SK-N-SH (cell line): ENCODE results near the gene TAPBP. TPM values are rescaled to one million over a fixed set of nuclear protein-coding genes. Genes with fewer than 3 reads are reported as not detected.
"Not testable (repeated sequence)": the region's sequence is repeated elsewhere in the genome, so short reads cannot be mapped to it uniquely, and the experiment has no call there.

ENCODE experiments used
- CTCF ChIA-PET: fragments of 300-600, 350-600 bp; formaldehyde crosslinking; extraction: SDS; loops from one replicate; lab custom pipeline; 2021; lab: Yijun Ruan, JAX
- POLR2A ChIA-PET: fragments of 350-600 bp; sonication (Branson Sonifier 250); formaldehyde crosslinking; extraction: SDS; loops from one replicate; lab custom pipeline; 2020; ENCODE audit warnings: antibody characterized with exemption, inconsistent platforms; lab: Yijun Ruan, JAX
- DNase-seq: peaks from one replicate; pipeline ENCODE4 v3.0.0; 2012
- H2AFZ ChIP-seq: fragments of 200-600 bp; sonication (generic); 2 replicates; pipeline ENCODE4 v1.8.1; 2016; ENCODE audit warnings: antibody characterized with exemption, mild to moderate bottlenecking, low read depth
- H3F3A ChIP-seq: fragments of 200-600 bp; sonication (generic); replicated peaks from 2 replicates; pipeline ENCODE3; 2016; ENCODE audit warnings: antibody characterized with exemption, mild to moderate bottlenecking; ENCODE audit not compliant: insufficient read depth
- H3K27ac ChIP-seq, 2 experiments: fragments of 200-500 bp in 1 of 2; fragments of 200-600 bp in 1 of 2; sonication (Bioruptor generic) in 1 of 2; sonication (generic), shearing (Covaris generic) in 1 of 2; 2 replicates each; pipeline versions ENCODE4 v1.5.1 to v1.6.1; 2014 to 2016; ENCODE audit warnings: low read depth in 2 of 2, inconsistent platforms in 1 of 2, low read length in 1 of 2, mild to moderate bottlenecking in 1 of 2, mixed read lengths in 1 of 2
- H3K27me3 ChIP-seq: fragments of 200-600 bp; sonication (generic), shearing (Covaris generic); 2 replicates; pipeline ENCODE4 v1.6.1; 2016; ENCODE audit warnings: mixed run types; ENCODE audit not compliant: insufficient read depth
- H3K36me3 ChIP-seq, 2 experiments: fragments of 200-500 bp in 1 of 2; fragments of 200-600 bp in 1 of 2; sonication (Bioruptor generic) in 1 of 2; sonication (generic) in 1 of 2; replicated peaks in 1 of 2; 2 replicates each; pipeline versions ENCODE3 to v1.5.1; 2014 to 2016; ENCODE audit warnings: low read length in 1 of 2, mild to moderate bottlenecking in 1 of 2; ENCODE audit not compliant: insufficient read depth in 2 of 2, control insufficient read depth in 1 of 2
- H3K4me1 ChIP-seq, 2 experiments: fragments of 200-500 bp in 1 of 2; fragments of 200-600 bp in 1 of 2; sonication (Bioruptor generic) in 1 of 2; sonication (generic), shearing (Covaris generic) in 1 of 2; 2 replicates each; pipeline versions ENCODE4 v1.5.1 to v1.6.1; 2014 to 2016; ENCODE audit warnings: low read depth in 1 of 2, low read length in 1 of 2, mixed run types in 1 of 2; ENCODE audit not compliant: insufficient read depth in 2 of 2, control insufficient read depth in 1 of 2
- H3K4me2 ChIP-seq: fragments of 200-600 bp; sonication (generic), shearing (Covaris generic); 2 replicates; pipeline ENCODE4 v1.6.1; 2017; ENCODE audit warnings: mixed run types
- H3K4me3 ChIP-seq, 2 experiments: fragments of 200-500 bp in 1 of 2; fragments of 200-600 bp in 1 of 2; sonication (Bioruptor generic) in 1 of 2; sonication (generic), shearing (Covaris generic) in 1 of 2; 2 replicates each; pipeline versions ENCODE4 v1.5.1 to v1.8.1; 2014 to 2016; ENCODE audit warnings: low read depth in 2 of 2, inconsistent platforms in 1 of 2, low read length in 1 of 2, mild to moderate bottlenecking in 1 of 2, mixed read lengths in 1 of 2, moderate library complexity in 1 of 2
- H3K79me2 ChIP-seq: fragments of 200-600 bp; sonication (generic); 2 replicates; pipeline ENCODE4 v1.8.1; 2017; ENCODE audit warnings: mild to moderate bottlenecking; ENCODE audit not compliant: insufficient read depth
- H3K9ac ChIP-seq: fragments of 200-600 bp; sonication (generic); 2 replicates; pipeline ENCODE4 v1.6.1; 2017; ENCODE audit warnings: mixed run types
- H3K9me2 ChIP-seq: fragments of 200-600 bp; sonication (generic); 2 replicates; pipeline ENCODE4 v1.6.1; 2017; ENCODE audit warnings: mixed run types
- H3K9me3 ChIP-seq: fragments of 200-600 bp; sonication (generic); 2 replicates; pipeline ENCODE4 v1.6.1; 2017; ENCODE audit warnings: mixed run types, mild to moderate bottlenecking, moderate library complexity
- H4K20me1 ChIP-seq: fragments of 200-600 bp; sonication (generic); 2 replicates; pipeline ENCODE4 v1.6.1; 2017; ENCODE audit warnings: mild to moderate bottlenecking, mixed run types; ENCODE audit not compliant: insufficient read depth
- CHD2 ChIP-seq: fragments of 150-350 bp; IDR thresholded peaks from 2 replicates; pipeline ENCODE4 v1.6.1; 2018; ENCODE audit warnings: low read length; ENCODE audit not compliant: partially characterized antibody
- EP300 ChIP-seq, 2 experiments: IDR thresholded peaks; 2 replicates each; pipeline versions ENCODE4 v1.4.0 to v1.6.1; 2012; ENCODE audit warnings: borderline replicate concordance in 1 of 2, low read depth in 1 of 2, low read length in 1 of 2
- FOXJ3 ChIP-seq: sonication (generic); formaldehyde crosslinking; IDR thresholded peaks from 2 replicates; pipeline ENCODE4 v1.5.1; 2020; ENCODE audit warnings: mild to moderate bottlenecking, missing genetic modification reagents
- FOXM1 ChIP-seq: IDR thresholded peaks from 2 replicates; pipeline ENCODE4 v1.4.0; 2012; ENCODE audit warnings: low read depth, mild to moderate bottlenecking
- GATA2 ChIP-seq: sonication (generic); formaldehyde crosslinking; IDR thresholded peaks from 2 replicates; pipeline ENCODE4 v1.5.0; 2020; ENCODE audit warnings: mild to moderate bottlenecking, missing genetic modification reagents
- MEF2A ChIP-seq: IDR thresholded peaks from 2 replicates; pipeline ENCODE4 v1.4.0; 2012; ENCODE audit warnings: low read depth, borderline replicate concordance
- MXI1 ChIP-seq: IDR thresholded peaks from 2 replicates; pipeline ENCODE4 v1.6.1; 2012; ENCODE audit warnings: mild to moderate bottlenecking, low read depth, low read length, improper control_type of control experiment
- NFIC ChIP-seq: IDR thresholded peaks from 2 replicates; pipeline ENCODE4 v1.4.0; 2012; ENCODE audit warnings: borderline replicate concordance
- NRF1 ChIP-seq: IDR thresholded peaks from 2 replicates; pipeline ENCODE4 v1.6.1; 2012; ENCODE audit warnings: low read depth, mild to moderate bottlenecking, low read length
- POLR2AphosphoS5 ChIP-seq: IDR thresholded peaks from 2 replicates; pipeline ENCODE4 v1.6.1; 2012; ENCODE audit warnings: low read depth, low read length
- RCOR1 ChIP-seq: fragments of 150-350 bp; IDR thresholded peaks from 2 replicates; pipeline ENCODE4 v1.6.1; 2017; ENCODE audit warnings: antibody characterized with exemption, low read length
- SIN3A ChIP-seq: IDR thresholded peaks from 2 replicates; pipeline ENCODE4 v1.6.1; 2012; ENCODE audit warnings: low read depth, mild to moderate bottlenecking, low read length, moderate library complexity, borderline replicate concordance
- TAF1 ChIP-seq: IDR thresholded peaks from 2 replicates; pipeline ENCODE4 v1.6.1; 2012; ENCODE audit warnings: low read depth, mild to moderate bottlenecking, low read length, moderate library complexity, borderline replicate concordance
- TEAD4 ChIP-seq: IDR thresholded peaks from 2 replicates; pipeline ENCODE4 v1.4.0; 2012; ENCODE audit warnings: mild to moderate bottlenecking, borderline replicate concordance; ENCODE audit not compliant: insufficient read depth
- WGBS: methylation state at CpG from one replicate; pipeline ENCODE4 v1.1.6; 2017; ENCODE audit warnings: low lambda C conversion rate; 5-methylcytosine and 5-hydroxymethylcytosine counted together
- polyA plus RNA-seq, 3 experiments: library from polyadenylated mRNA; depleted of rRNA; stranded (reverse); fragments of >200 nt; gene quantifications; 2 replicates each; pipeline ENCODE4 v1.2.3, GENCODE V29; 2012
- TF ChIP-seq, protein P1 (sequence below): IDR thresholded peaks from 2 replicates; pipeline ENCODE4 v1.4.0; 2012; ENCODE audit warnings: low read depth
- TF ChIP-seq, protein P2 (sequence below): IDR thresholded peaks from 2 replicates; pipeline ENCODE4 v1.4.0; 2012; ENCODE audit warnings: low read depth, borderline replicate concordance
- TF ChIP-seq, protein P3 (sequence below): fragments of 150-350 bp; IDR thresholded peaks from 2 replicates; pipeline ENCODE4 v1.6.1; 2017; ENCODE audit warnings: antibody characterized with exemption, low read length, low read depth, borderline replicate concordance
- TF ChIP-seq, protein P4 (sequence below): IDR thresholded peaks from 2 replicates; pipeline ENCODE4; 2012

The TAPBP gene
- polyA plus RNA-seq, 1 of the 3 experiments (the other 2 are of a cell fraction) = 44.5 TPM

DNA sequence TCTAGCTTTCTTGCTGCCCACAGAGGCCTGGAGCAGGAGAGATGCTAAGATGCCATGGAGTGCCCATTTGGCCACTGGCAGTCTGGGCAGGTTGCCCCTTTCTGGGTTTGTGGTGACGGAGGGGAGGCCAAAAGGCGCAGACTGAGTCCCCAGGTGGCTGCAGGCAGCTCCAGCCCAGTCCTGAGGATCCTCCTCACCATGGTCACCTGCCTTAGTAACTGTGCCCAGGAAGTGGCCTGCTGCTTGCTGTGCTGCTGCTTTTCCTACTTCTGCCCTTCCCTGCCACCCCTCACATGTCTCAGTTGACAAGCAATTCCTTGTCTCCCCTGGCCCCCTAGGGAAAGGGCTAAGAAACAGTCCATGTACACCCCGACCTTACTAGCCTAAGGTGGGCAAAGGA lies 42.4 kb upstream of the TAPBP start:
- H3K9me2 ChIP-seq = no peaks in the 10 kb centered on the region
- H4K20me1 ChIP-seq = no peaks in the 10 kb centered on the region
- H3K9ac ChIP-seq = no peak overlapping the region
- no peak for TF ChIP-seq NFIC
- TF ChIP-seq NRF1 = no peak
- no peak for TF ChIP-seq FOXJ3
- no peak for TF ChIP-seq MEF2A
- TF ChIP-seq, protein P1, sequence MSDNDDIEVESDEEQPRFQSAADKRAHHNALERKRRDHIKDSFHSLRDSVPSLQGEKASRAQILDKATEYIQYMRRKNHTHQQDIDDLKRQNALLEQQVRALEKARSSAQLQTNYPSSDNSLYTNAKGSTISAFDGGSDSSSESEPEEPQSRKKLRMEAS = no peak
- no peak for TF ChIP-seq FOXM1
- TF ChIP-seq POLR2AphosphoS5 = no peak
- no peak for TF ChIP-seq SIN3A
- H3K4me2 ChIP-seq = no peak overlapping the region
- H3K79me2 ChIP-seq = no peaks in the 10 kb centered on the region
- no peaks in the 10 kb centered on the region for H3K36me3 ChIP-seq
- WGBS = 25% methylated on average over 1 of the region's 3 CpGs
- ChIA-PET CTCF (interaction anchor here (0.9 kb wide), 1 partner anchor 24 kb away, joined by 3 read pairs; no protein-coding TSS in a partner anchor), POLR2A (interaction anchor here (0.6 kb wide), 1 partner anchor 24 kb away, joined by 4 read pairs; no protein-coding TSS in a partner anchor)
- DNase-seq = no peak
- no peaks in the 10 kb centered on the region for H3K9me3 ChIP-seq
- H3K4me1 ChIP-seq = peaks cover 0 to 6% of the 10 kb centered on the region in 2 experiments; a peak in 2 of 4 replicates
- H3K27ac ChIP-seq = no peak overlapping the region
- no peak overlapping the region for H2AFZ ChIP-seq
- H3K4me3 ChIP-seq = no peak overlapping the region
- no peaks in the 10 kb centered on the region for H3F3A ChIP-seq
- no peaks in the 10 kb centered on the region for H3K27me3 ChIP-seq

DNA sequence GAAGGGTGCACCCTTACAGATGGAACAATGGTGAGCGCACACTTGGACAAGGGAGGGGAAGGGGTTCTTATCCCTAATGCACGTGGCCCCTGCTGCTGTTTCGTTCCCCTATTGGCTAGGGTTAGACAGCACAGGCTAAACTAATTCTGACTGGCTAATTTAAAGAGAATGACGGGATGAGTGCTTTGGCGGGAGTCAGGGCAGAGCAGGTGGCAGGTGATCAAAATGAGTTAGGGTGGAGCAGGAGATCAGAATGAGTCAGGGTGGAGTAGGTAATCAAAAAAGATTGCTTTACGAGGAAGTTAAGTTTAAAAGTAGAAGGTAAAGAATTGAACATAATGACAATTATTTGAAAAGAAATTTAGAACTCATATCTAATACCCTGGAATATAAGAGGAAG lies 42.0 kb upstream of the TAPBP start:
- 72% methylated on average over 6 of the region's 6 CpGs for WGBS
- DNase-seq = not testable (repeated sequence)
- CTCF ChIA-PET = interaction anchor here (0.9 to 2.2 kb wide), 2 partner anchors 11 to 23 kb away, joined by 3 to 7 read pairs; no protein-coding TSS in a partner anchor

DNA sequence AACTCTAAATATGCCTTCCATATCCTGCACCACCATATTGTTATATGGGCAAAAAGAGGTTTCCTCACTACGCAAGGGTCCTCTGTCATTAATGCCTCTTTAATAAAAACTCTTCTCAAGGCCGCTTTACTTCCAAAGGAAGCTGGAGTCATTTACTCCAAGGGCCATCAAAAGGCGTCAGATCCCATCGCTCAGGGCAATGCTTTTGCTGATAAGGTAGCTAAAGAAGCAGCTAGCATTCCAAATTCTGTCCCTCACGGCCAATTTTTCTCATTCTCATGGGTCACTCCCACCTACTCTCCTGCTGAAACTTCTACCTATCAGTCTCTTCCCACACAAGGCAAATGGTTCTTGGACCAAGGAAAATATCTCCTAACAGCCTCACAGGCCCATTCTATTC lies 33.9 kb upstream of the TAPBP start:
- no peaks in the 10 kb centered on the region for H3K79me2 ChIP-seq
- ChIA-PET POLR2A (no interaction called here), CTCF (no interaction called here)
- no peaks in the 10 kb centered on the region for H3F3A ChIP-seq
- no peak overlapping the region for H3K4me3 ChIP-seq
- no peaks in the 10 kb centered on the region for H3K9me3 ChIP-seq
- no peak overlapping the region for H3K9ac ChIP-seq
- 69% methylated on average over 5 of the region's 5 CpGs for WGBS
- peaks cover 0 to 4% of the 10 kb centered on the region in 2 experiments; a peak in 1 of 4 replicates for H3K4me1 ChIP-seq
- no peaks in the 10 kb centered on the region for H4K20me1 ChIP-seq
- TF ChIP-seq, protein P2, sequence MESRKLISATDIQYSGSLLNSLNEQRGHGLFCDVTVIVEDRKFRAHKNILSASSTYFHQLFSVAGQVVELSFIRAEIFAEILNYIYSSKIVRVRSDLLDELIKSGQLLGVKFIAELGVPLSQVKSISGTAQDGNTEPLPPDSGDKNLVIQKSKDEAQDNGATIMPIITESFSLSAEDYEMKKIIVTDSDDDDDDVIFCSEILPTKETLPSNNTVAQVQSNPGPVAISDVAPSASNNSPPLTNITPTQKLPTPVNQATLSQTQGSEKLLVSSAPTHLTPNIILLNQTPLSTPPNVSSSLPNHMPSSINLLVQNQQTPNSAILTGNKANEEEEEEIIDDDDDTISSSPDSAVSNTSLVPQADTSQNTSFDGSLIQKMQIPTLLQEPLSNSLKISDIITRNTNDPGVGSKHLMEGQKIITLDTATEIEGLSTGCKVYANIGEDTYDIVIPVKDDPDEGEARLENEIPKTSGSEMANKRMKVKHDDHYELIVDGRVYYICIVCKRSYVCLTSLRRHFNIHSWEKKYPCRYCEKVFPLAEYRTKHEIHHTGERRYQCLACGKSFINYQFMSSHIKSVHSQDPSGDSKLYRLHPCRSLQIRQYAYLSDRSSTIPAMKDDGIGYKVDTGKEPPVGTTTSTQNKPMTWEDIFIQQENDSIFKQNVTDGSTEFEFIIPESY = no peak
- TF ChIP-seq TEAD4 (no peak), MXI1 (no peak), TAF1 (no peak), CHD2 (no peak), EP300 (IDR thresholded peaks at IDR 0.05; ENCODE audit: borderline replicate concordance in 1 of 2, low read depth in 1 of 2, low read length in 1 of 2) (no peak), GATA2 (CRISPR knock-in tag) (no peak), NFIC (no peak), FOXJ3 (no peak), RCOR1 (no peak)
- TF ChIP-seq, protein P3, sequence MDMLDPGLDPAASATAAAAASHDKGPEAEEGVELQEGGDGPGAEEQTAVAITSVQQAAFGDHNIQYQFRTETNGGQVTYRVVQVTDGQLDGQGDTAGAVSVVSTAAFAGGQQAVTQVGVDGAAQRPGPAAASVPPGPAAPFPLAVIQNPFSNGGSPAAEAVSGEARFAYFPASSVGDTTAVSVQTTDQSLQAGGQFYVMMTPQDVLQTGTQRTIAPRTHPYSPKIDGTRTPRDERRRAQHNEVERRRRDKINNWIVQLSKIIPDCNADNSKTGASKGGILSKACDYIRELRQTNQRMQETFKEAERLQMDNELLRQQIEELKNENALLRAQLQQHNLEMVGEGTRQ = no peak
- TF ChIP-seq, protein P4, sequence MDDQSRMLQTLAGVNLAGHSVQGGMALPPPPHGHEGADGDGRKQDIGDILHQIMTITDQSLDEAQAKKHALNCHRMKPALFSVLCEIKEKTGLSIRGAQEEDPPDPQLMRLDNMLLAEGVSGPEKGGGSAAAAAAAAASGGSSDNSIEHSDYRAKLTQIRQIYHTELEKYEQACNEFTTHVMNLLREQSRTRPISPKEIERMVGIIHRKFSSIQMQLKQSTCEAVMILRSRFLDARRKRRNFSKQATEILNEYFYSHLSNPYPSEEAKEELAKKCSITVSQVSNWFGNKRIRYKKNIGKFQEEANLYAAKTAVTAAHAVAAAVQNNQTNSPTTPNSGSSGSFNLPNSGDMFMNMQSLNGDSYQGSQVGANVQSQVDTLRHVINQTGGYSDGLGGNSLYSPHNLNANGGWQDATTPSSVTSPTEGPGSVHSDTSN = no peak
- 0 out of 2 replicates have a peak, but pooled peaks cover 3% of the 10 kb centered on the region for H3K27me3 ChIP-seq
- no peak overlapping the region for H3K4me2 ChIP-seq
- H3K36me3 ChIP-seq = no peaks in the 10 kb centered on the region
- H3K27ac ChIP-seq = no peak overlapping the region
- no peak overlapping the region for H2AFZ ChIP-seq
- H3K9me2 ChIP-seq = no peaks in the 10 kb centered on the region
- no peak for DNase-seq

More for the DNA sequence above, 42.0 kb upstream of the TAPBP start:
- not testable (repeated sequence) for H3K27ac ChIP-seq, H3K27me3 ChIP-seq, H3K4me3 ChIP-seq, H4K20me1 ChIP-seq, H3K4me2 ChIP-seq, H3K9me2 ChIP-seq, H2AFZ ChIP-seq, H3K9ac ChIP-seq, H3K79me2 ChIP-seq, H3K9me3 ChIP-seq, H3K36me3 ChIP-seq, H3K4me1 ChIP-seq, H3F3A ChIP-seq
- POLR2A ChIA-PET = interaction anchor here (0.6 kb wide), 1 partner anchor 24 kb away, joined by 4 read pairs; no protein-coding TSS in a partner anchor
